CD4-positive, alpha-beta T cell treated with Interleukin-12 subunit alpha and Interleukin-12 subunit beta, for 1 hour (primary cell): ENCODE data around the gene FAM171A1.

ENCODE experiments used
- DNase-seq: peaks from one replicate; pipeline ENCODE4 v3.0.0-alpha.2; 2020

The FAM171A1 gene

GRCh38 chr10:15201589-15202300 lies 169.3 kb downstream of the FAM171A1 start:
- DNase-seq, result no peak

GRCh38 chr10:15200626-15201025 lies 170.5 kb downstream of the FAM171A1 start:
- no peak for DNase-seq

GRCh38 chr10:15197911-15198310 lies 173.2 kb downstream of the FAM171A1 start:
- DNase-seq, result no peak

- no peak for DNase-seq
Measured at GRCh38 chr10:15197276-15197675, 173.8 kb downstream of the FAM171A1 start.

- no peak for DNase-seq
Measured at GRCh38 chr10:15196021-15196834, 174.9 kb downstream of the FAM171A1 start.

- DNase-seq, result no peak
Measured at GRCh38 chr10:15189133-15189885, 181.8 kb downstream of the FAM171A1 start.

- no peak for DNase-seq
Measured at GRCh38 chr10:15188603-15189002, 182.5 kb downstream of the FAM171A1 start.

- DNase-seq, result no peak
Measured at GRCh38 chr10:15183689-15184481, 187.2 kb downstream of the FAM171A1 start.

GRCh38 chr10:15182540-15183207 lies 188.4 kb downstream of the FAM171A1 start:
- DNase-seq, result no peak

- no peak for DNase-seq
Measured at GRCh38 chr10:15181576-15182156, 189.4 kb downstream of the FAM171A1 start.

GRCh38 chr10:15180736-15181135 lies 190.4 kb downstream of the FAM171A1 start:
- no peak for DNase-seq

- no peak for DNase-seq
Measured at GRCh38 chr10:15176269-15176668, 194.8 kb downstream of the FAM171A1 start.

- no peak for DNase-seq
Measured at GRCh38 chr10:15175587-15175986, 195.5 kb downstream of the FAM171A1 start.

- DNase-seq, result no peak
Measured at GRCh38 chr10:15172306-15172840, 198.7 kb downstream of the FAM171A1 start.

- DNase-seq, result peak; percentile 69
Measured at GRCh38 chr10:15169555-15170401, 201.3 kb downstream of the FAM171A1 start.

GRCh38 chr10:15168786-15169554 lies 202.1 kb downstream of the FAM171A1 start:
- DNase-seq, result peak; percentile 95

- no peak for DNase-seq
Measured at GRCh38 chr10:15168291-15168785, 202.8 kb downstream of the FAM171A1 start, which contains the start of gene NMT2. Gene NMT2, minus strand, starts transcription at chr10:15168693. Its CDS starts 81 bp downstream, at chr10:15168612.

GRCh38 chr10:15167411-15168290 lies 203.4 kb downstream of the FAM171A1 start:
- peak; percentile 47 for DNase-seq
